SHP77 (cell line): ENCODE data around the gene TRPM2.

Source experiments
- DNase-seq, 2 experiments: peaks; one replicate each; lab custom pipeline; 2025; lab: John Stamatoyannopoulos, UW

TRPM2 gene

DNA sequence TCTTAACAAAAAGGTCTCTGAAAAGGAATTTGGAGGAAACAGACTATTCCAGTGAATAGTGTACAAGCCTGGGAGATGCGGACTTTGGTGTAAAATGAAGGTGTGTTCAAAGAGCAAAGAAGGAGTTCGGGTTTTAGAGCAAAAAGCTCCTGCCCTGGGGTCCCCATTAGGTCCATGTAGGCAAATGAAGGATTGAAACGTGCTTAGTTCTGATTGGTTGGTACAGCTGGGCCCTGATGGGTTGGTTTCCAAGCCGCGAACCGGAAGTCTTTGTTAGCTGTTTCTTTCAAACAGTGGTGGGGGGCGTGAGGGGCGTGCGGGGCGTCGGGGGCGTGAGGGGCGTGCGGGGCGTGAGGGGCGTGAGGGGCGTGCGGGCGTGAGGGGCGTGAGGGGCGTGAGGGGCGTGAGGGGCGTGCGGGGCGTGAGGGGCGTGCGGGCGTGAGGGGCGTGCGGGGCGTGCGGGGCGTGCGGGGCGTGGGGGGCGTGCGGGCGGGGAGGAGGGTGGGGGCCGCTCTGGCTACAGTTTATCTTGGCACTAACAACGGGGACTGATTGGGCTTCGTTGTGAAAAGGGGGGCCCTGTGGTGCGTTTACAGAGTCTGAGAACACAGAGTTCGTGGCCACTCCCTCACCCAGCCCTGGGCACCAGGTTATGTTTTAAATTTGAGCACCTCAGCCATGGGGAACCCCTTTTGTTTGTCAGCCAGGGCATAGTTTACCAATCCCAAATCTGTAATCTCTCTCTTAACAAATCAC is 131.3 kb downstream of the TRPM2 start:
- DNase-seq = no peak

DNA sequence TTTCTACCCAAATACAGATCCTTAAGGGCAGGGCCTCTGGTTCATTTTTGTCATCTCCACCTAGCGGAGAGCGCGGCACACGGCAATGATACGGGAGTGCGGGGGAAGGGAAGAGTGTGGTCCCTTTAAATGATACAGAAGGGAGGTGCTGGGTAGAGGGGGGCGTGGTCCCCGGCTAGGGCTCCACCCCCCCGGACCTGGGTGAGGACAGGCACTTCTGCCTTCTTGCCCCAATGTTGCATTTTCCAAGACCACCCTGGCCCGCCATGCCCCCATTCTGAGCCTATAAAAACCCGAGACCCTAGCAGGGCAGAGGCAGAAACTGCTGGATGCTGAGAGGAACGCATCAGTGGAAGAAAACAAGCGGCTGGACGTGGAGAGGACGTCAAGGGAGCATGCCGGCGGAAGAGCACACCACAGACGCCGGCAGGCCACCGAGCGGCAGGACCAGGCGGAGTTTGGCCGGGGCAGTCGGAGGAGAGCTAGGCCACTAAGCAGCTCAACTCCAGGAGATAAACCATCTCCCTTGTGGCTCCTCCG is 131.9 kb downstream of the TRPM2 start:
- DNase-seq = no peak

GRCh38 chr21:44485796-44486195 is 132.4 kb downstream of the TRPM2 start:
- DNase-seq = no peak

- no peak for DNase-seq
Measured at GRCh38 chr21:44486302-44486701, 132.9 kb downstream of the TRPM2 start.

GRCh38 chr21:44487831-44488230 is 134.4 kb downstream of the TRPM2 start:
- DNase-seq = peak in 1 of 2 experiments; percentile 18

- DNase-seq = no peak
Measured at GRCh38 chr21:44489962-44490361, 136.5 kb downstream of the TRPM2 start.

DNA sequence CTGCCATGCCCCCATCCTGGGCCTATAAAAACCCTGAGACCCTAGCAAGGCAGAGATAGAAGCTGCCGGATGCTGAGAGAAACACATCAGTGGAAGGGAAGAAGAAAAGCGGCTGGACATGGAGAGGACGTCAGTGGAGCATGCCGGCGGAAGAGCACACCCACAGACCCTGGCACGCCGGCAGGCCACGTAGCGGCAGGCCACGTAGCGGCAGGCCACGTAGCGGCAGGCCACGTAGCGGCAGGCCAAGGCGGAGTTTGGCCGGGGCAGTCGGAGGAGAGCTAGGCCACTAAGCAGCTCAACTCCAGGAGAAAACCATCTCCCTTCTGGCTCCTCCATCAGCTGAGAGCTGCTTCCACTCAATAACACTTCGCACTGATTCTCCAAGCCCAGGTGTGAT is 137.0 kb downstream of the TRPM2 start:
- DNase-seq = no peak

DNA sequence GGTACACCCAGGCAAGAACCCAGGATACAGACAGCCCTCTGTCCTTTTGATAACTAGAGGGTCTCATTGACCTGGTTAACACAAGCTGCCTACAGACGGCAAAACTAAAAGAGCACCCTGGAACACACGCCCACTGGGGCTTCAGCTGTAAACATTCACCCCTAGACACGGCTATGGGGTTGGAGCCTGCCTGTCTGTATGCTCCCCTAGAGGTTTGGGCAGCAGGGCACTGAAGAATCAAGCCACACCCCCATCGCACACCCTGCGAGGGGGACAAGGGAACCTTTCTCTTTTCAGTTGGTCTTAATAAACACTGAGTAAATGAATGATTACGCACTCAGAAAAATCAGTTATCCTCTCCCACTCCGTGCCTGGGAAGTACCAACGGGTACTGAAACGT is 137.4 kb downstream of the TRPM2 start:
- DNase-seq = no peak
